ENCODE results near the gene NEDD4L.

GRCh38 chr18:58015065-58015780 lies 28.8 kb upstream of the NEDD4L start:
- TF ChIP-seq, protein P1, sequence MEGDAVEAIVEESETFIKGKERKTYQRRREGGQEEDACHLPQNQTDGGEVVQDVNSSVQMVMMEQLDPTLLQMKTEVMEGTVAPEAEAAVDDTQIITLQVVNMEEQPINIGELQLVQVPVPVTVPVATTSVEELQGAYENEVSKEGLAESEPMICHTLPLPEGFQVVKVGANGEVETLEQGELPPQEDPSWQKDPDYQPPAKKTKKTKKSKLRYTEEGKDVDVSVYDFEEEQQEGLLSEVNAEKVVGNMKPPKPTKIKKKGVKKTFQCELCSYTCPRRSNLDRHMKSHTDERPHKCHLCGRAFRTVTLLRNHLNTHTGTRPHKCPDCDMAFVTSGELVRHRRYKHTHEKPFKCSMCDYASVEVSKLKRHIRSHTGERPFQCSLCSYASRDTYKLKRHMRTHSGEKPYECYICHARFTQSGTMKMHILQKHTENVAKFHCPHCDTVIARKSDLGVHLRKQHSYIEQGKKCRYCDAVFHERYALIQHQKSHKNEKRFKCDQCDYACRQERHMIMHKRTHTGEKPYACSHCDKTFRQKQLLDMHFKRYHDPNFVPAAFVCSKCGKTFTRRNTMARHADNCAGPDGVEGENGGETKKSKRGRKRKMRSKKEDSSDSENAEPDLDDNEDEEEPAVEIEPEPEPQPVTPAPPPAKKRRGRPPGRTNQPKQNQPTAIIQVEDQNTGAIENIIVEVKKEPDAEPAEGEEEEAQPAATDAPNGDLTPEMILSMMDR (IDR thresholded peaks at IDR 0.05): no peak
- no peak for TF ChIP-seq POLR2A (IDR thresholded peaks at IDR 0.05)

All from adrenal gland (tissue), 5 donors.